GM23248 (cell line): Measurements from ENCODE around the gene LAMA3.

Experiments used
- EZH2 ChIP-seq: fragments of 200-600 bp; sonication (generic); IDR thresholded peaks from 2 replicates; pipeline ENCODE4 v1.6.1; 2018; ENCODE audit warnings: antibody characterized with exemption, mild to moderate bottlenecking; ENCODE audit not compliant: insufficient read depth, poor library complexity, severe bottlenecking
- EZH2phosphoT487 ChIP-seq: fragments of 200-600 bp; sonication (generic); IDR thresholded peaks from 2 replicates; pipeline ENCODE4 v1.6.1; 2018; ENCODE audit warnings: antibody characterized with exemption, moderate library complexity, mild to moderate bottlenecking, low read depth; ENCODE audit not compliant: insufficient read depth

DNA sequence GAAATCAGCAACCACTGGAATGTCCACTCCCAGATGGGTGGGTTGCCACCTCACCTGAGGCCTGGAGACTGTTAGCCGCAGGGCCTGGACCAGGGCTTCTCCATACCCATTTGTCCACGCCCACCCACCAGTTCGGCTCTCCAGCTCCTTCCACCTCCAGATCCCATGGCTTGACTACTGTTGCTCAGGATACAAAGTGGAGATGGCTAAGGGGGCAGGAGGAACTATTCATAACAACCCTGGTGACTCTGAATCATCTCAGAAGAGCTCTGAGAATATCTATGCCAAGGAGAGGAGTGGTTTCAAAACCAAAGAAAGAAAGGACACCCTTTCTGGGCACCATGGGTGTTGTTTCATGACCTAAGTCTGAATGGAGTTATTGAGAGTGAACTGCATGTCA, 145.8 kb downstream of the LAMA3 start:
- TF ChIP-seq EZH2phosphoT487 (no peak), EZH2 (no peak)
